D341Med (cell line): ENCODE data around the gene CRIP3.
"Not testable (repeated sequence)": the region's sequence is repeated elsewhere in the genome, so short reads cannot be mapped to it uniquely, and the experiment has no call there.

ENCODE experiments used
- DNase-seq: peaks from one replicate; pipeline ENCODE4 v3.0.0; 2012; ENCODE audit warnings: low spot score

Gene CRIP3, protein sequence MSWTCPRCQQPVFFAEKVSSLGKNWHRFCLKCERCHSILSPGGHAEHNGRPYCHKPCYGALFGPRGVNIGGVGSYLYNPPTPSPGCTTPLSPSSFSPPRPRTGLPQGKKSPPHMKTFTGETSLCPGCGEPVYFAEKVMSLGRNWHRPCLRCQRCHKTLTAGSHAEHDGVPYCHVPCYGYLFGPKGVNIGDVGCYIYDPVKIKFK

DNA sequence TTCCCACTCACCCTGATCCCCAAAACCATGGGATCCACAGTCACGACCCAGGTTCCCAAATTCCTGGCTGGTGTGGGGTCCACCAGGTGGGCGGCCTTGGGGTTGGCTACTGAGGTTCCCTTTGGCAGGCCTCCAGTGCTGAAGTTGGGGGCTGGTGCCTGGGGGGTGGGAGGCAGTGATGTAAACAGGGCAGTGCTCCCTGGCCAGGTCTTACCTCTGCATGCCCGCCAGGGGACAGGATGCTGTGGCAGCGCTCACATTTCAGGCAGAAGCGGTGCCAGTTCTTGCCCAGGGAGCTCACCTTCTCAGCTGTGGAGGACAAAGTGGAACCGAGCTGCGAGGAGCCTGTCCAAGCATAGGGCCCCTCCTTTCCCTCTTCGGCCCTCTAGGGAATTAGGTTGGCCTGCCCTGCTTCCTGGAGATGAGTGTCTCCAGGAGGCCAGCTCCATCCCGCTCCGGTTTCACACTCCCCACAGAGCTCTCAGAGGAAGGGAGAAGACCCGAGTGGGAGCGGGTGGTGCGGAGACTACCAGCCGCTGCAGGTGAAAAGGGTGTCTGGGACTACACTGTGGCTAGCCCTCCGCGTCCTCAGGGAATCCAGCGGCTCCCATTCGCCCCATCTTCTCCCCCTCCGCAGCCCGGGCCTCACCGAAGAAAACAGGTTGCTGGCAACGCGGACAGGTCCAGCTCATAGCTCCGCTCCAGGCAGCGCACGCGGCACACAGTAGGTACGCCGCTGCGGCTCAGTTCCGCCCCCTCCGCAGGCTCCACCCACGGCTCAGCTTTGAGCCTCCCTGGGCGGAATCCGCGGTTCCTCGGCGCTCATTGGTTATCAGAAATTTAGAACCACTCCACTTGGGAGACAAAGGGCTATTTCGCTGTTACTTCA, at the start of gene CRIP3:
CRIP3 (minus strand) TSS at position 726 of the 889 bp plus-strand sequence; CDS start at position 692, 34 bp downstream.
- DNase-seq, result peak; percentile 34

DNA sequence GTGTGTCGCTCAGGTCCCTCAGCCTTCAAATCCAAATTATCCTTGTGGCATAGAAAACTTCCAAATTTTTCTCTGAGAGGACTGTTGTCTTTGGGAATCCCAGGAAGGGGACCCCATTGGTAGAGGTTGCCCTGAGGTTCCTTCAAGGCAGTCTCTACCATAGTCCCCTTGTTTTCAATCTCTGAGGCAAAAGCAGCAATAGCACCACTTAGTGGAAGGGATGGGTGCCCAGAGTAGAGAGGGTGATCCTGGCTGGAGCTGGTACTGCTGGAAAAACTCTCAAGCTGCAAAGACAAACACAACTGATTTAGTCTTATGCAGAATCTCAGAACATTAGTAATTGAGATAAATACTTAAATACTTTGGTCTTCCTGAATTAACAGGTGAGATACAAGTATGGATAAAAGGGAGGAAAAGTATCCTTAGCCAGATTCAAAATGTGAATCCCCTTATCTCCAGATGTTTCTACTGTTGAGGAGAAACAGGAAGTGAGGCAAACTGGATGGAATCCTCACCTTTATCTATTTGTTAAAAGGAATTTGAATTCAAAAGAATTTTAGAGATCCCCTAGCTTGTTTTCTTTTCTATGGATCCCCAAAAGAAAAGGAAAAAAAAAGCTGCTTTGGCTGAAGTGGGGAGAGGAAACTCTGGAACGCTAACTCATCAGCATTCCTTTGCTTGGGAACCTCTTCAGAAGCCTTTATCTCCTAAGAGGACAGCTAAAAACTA, 47.4 kb upstream of the CRIP3 start:
- DNase-seq, result peak; percentile 42

DNA sequence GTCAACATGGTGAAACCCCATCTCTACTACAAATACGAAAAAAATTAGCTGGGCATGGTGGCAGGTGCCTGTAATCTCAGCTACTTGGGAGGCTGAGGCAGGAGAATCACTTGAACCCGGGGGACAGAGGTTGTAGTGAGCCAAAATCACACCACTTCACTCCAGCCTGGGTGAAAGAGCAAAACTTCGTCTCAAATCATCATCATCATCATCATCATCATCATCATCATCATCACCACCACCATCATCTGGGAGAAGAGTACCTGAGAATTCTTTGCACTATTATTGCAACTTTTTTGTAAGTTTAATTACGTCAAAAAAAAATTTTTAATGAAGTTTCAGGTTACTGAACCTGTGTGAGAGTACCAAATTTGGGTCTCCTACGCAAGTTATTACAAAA, 43.3 kb upstream of the CRIP3 start:
- DNase-seq, result not testable (repeated sequence)

DNA sequence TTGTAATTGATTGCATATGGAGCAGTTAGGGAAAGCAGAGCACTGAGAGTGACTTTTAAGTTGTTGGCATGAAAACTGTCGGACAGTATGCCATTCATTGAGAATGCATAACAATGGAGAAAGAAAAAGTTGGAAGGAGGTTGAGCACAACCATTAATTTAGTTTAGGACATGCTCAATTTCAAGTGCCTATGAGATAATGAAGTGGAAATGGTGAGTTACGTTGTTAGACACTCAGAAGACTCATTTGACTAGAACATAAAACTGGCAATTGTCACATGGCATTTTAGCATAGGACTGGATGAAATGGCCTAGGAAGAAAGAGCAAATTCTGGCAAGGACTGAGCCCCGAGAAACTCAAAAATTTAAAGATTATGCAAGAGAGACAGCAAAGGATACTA, 38.8 kb upstream of the CRIP3 start:
- no peak for DNase-seq

DNA sequence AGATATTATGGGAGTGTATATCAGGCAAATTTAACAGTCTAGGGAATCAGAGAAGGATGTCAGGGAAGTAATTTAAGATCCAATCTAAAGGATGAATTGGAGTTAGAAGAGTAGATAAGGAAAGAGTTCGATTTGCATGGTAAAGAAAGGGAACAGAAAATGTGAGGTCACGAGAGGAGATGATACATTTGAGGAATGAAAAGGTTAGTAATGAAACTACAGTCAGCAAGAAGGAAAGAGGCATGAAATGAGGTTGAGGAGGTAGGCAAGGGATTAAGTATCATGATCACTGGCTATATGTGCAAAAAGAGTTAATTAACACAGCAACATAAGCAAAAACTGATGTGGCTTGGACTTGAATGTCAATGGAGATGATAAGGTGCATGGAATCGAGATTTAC, 38.4 kb upstream of the CRIP3 start:
- no peak for DNase-seq

DNA sequence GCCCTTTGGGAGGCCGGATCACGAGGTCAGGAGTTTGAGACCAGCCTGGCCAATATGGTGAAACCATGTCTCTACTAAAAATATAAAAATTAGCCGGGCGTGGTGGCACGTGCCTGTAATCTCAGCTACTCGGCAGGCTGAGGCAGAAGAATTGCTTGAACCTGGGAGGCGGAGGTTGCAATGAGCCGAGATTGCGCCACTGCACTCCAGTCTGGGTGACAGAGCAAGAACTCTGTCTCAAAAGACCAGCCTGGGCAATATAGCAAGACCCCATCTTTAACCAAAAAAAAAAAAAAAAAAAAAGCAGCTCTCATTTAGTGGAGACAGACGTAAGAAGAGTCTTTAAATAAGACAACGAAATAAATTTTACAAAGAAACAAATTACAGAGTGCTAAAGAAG, 37.6 kb upstream of the CRIP3 start:
- DNase-seq, result not testable (repeated sequence)

DNA sequence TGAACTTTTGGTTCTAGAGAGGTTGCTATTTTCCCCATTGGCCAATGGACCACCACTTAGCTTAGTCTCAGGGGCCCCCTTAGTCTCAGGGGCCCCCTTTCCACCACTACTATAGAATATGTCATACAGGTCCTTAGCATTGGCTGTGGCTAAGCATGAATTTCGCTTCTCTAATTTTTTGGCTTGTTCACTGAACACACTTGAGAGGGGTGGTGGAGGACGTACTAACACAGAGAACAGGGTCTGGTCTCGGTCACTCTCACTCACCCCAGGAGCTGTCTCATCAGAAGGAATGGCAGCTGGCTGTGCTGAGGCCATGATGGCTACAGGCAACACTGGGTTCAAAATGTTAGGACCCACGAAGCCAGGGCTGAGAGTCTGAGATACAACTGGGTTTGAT, 30.5 kb upstream of the CRIP3 start:
- DNase-seq, result no peak

DNA sequence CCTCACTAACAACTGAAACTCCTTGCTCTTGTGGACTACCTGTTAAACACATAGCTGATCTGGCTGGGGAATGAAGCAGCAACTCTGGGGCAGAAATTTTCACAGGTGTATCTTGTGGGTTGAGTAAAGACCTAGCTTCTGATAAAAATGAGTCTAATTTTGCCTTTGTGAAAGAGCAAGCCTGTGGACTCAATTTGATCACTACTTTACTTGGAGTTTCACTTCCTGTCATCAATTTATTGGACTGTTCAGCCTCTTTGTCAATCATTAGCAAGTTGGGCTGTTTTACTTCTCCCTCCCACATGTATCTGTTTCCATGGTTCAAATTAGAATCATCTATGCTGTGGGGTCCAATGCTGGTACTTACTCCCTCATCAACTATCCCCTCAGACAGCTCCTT, 29.6 kb upstream of the CRIP3 start:
- DNase-seq, result no peak

DNA sequence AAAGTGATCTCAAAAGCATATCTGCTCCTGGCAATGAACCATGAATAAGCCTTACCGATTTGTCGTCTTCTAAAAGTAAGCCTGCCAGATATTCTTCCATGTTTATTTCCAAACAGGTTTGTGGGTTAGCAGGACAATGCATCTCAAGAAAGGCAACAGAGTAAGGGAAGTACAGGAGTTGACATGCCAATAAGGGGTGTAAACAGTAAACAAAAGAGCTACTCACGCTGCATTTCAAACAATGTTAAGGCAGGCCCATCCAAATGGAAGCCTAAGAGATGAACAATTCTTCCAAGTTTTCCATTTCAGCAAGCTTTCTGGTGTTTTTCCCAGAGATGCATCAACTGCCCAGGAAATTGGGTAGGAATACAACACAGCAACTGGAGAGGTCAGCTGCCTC, 27.8 kb upstream of the CRIP3 start:
- no peak for DNase-seq

DNA sequence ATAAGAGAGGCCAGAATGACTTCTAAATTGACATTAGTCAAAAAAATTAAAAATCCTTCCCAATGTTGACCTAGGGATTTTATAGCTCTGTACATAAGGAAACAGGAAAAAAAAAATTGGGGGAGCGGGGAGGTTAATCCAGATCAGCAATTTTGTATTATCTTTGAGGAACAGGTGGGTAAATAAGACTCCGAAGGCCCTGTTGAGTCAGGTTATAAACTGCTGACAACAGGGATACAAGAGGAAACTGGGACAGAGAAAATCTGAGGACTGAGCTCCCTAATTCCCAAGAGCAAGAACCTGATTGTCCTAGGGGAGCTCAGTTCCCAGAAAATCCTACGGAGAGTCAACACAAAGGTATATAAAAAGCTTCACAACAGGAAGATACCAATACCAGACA, 26.8 kb upstream of the CRIP3 start:
- DNase-seq, result no peak

DNA sequence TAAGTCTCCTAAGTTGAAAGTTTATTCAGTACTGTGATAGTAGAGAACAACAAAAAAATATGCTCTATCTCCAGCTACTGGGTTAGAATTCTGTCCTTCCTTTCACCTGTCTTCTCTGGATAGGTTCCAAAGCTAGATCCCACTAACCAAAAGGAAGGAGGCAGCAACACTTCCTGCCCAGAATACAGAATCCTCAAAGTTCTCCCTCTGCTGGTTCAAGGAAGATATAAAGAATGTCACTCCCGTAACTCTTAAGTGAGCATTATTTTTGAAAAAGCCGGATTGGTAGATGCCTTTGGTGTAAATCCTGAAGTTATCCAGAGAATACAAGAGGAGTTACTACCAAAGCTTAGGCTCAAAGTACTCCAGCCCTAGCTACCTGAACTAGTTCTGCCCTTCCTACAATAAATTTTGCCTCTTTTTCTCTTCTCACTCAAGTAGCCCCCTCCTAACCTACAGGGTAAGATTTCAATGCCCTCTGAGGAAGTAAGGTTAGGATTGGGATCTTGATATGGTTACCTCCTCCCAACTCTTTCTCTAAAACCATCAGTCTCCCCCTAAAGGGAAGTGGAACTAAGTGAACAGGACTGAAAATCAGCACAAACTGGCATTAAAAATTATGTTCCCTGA, 26.0 kb upstream of the CRIP3 start:
- DNase-seq, result peak; percentile 59

DNA sequence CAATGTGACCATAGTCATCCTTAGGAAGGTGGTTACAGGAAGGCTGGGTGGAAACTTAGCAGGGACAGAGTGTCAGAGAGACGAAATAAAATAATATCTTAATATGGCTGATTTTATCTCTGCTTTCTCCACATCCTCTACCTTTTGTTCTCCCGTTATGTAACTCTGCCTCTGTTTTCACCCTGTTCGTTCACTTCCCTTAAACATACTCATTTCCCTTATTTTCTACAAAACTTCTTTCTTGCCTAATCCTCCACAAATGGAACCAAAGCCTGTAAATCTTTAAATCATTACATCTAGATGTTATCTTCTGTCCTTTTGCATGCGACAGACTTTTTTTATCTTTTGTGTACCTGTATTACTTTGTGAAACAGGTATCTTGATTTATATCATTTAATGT, 23.3 kb upstream of the CRIP3 start:
- DNase-seq, result no peak

DNA sequence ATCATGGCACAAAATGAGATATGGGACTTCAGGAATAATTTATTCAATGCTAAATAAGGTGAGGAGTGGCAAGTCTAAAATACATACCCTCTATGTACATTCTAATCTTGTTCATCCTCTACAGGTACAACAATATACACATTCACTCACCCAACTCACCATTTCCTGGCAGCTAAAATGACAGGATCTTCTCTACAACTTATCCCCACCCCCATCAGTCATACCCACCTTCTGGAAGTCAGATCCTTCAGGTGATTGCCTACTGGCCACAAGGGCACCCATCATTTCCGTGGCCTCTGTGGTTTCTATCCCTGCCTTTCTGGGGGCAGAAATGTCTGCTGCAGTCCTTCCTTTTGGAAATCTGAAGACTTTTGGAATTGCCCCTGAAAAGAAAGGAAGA, 22.8 kb upstream of the CRIP3 start:
- DNase-seq, result no peak

DNA sequence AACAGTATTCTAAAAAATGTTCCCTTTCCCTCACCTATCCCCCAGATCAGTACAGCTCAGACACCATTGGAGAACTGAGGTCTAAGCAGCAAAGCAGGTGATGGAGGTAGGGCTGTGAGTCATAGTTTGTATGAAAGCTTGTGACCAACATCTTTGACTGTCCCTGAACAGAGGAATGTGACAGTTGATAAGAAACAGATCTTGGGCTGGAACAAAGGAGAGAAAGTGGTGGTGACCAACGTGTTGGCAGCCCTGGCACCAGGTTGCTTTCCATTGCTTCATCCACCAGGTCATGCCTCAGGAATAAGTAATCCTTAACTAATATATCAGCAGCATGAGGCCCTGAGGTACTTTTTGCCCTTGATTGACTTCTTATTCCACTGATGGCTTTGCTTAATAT, 19.9 kb upstream of the CRIP3 start:
- no peak for DNase-seq

DNA sequence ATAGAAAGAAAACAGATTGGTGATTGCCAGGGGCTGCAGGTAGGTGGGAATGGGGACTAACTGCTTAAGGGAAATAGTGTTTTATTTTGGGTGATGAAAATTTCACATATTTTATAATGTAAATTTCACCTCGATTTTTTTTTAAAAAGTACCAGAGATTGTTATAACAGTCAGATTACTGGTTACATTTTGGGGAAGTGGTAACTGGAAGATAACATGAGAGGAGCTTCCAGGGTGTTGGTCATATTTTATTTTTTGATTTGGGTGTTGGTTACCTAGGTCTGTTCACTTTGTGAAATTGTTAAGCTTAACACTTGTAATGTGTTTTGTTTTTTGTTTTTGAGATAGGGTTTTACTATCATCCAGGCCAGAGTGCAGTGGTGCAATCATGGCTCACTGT, 17.2 kb upstream of the CRIP3 start:
- no peak for DNase-seq

DNA sequence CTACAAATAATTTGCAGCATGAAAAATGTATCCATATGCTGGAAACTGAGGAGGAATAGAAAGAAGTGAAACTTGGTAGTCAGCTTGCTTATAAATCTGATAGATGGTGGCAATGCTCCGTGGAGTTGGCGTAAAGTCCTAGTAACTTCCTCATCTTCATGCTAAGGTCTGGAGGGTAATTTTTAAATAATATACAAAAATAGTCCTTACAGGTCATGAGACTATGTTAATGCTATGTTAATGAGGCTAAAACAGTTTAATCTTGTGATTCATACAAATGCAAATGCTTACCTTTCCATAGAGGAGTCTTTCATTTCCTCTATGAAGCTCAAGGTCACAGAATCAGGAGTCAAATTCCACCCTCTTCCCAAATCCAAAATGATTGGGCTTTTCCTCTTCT, 9.4 kb upstream of the CRIP3 start:
- no peak for DNase-seq

DNA sequence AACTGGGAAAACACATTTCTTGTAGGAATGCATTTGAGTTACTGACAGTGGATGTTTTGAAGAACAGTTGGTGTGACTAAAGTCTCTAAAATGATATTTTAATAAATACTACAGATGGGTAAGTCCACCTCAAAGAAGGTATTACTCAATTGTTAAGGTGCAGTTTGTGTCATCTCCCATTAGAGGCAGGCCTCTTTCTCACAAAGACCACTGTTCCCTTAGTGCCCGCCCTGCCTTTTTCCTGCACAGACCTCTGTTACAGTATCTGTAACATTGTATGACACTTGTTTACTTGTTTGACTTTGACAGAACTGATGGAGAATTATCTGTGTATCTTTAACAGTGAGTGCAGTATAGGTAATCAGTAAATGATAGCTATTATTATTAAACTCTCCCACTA, 5.2 kb upstream of the CRIP3 start:
- no peak for DNase-seq

DNA sequence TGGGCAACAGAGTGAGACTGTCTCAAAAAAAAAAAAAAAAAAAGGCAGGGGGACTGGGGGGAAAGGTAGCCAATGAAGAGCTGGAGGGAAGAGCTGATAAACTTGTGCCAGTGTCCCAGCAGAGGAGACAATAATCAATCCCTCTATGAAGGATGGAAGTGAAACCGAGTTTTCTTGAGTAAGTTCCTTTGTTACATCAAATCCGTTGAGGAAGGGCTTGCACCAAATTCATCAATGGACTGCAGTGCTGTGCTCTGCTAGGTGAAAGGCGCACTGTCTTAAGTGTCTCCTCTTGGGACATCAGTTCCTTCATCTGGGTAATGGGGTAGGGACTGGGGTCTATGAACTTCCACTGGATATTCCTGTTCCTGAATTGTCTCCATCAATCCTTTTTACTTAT, 3.0 kb upstream of the CRIP3 start:
- no peak for DNase-seq

DNA sequence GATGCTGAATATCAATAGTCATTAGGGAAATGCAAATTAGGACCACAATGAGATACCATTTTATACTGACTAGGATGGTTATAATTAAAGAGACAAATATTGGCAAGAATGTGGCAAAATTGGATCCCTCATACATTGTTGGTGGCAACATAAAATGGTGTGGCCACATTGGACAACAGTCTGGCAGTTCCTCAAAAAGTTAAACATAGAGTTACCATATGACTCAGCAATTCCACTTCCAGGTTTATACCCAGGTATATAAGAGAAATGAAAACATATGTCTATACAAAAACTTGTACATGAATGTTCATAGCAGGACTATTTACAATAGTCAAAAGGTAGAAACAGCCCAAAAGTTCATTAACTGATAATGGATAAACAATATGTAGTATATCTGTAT, 2.0 kb upstream of the CRIP3 start:
- DNase-seq, result no peak

DNA sequence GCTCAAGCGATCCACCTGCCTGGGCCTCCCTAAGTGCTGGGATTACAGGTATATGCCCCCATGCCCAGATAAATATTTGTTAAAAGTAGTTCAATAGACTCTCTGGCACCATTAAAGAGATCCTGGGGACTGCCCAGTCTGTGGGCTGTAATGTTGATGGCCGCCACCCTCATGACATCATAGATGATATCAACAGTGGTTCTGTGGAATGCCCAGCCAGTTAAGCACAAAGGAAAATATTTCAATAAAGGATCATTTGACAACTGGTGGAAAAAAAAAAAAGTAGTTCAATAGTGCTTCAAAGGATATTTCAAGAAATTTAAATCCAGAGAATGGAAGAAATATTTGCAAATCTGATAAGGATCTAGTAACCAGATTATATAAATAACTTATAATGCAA, 1.5 kb upstream of the CRIP3 start:
- DNase-seq, result no peak

DNA sequence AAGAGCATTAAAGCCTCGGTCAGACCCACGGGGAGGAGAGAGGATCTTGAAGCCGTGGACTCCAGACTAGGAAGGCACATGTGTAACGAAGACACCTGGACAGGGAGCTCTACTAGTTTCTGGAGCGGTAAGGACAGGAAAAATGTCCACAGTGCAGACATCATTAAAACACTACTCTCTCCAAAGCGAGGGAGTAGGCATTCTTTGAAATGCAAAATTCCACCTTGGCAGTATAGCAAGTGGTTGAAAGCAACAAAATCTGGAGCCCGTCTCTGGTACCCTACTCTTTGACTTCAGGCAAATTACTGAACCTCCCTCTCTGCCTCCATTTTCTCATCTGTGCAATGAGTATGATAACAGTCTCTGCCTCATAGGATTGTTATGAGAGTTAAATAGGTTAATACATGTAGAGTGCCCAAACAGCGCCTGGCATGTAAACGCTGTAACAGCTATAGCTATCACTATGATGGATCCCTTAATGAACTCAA, 408 bp upstream of the CRIP3 start:
- DNase-seq, result no peak

DNA sequence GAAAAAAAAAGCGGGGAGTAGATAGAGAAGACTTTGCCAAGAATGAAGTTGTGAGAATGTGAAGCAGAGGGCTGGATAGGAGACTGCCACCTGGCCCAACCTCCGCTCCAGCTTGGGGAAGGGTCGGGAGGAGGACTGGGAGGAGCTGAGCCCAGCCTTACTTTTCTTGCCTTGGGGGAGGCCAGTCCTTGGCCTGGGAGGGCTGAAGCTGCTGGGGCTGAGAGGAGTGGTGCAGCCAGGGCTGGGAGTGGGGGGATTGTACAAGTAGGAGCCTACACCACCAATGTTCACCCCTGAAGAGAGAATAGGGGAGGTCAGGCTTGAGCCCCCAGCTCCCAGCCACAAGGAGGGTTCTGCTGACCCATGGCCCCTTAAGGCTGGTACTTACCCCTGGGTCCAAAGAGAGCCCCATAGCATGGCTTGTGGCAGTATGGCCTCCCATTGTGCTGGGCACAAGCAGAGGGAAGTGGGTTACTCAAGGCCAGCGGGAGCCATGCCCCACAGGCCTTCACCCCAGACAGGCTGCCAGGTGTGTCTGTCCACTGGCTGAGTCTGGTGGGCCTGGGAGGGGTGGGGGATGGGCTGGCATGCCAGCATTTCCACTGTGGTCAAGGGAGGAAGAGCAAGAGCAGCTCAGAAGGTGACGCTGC, 1.1 kb downstream of the CRIP3 start:
- no peak for DNase-seq
